ENCODE data around the gene OR51E2. TPM values are rescaled to one million over a fixed set of nuclear protein-coding genes. Genes with fewer than 3 reads are reported as not detected.

The OR51E2 gene
- total RNA-seq, 1 donor from 2014 or later = not detected

DNA sequence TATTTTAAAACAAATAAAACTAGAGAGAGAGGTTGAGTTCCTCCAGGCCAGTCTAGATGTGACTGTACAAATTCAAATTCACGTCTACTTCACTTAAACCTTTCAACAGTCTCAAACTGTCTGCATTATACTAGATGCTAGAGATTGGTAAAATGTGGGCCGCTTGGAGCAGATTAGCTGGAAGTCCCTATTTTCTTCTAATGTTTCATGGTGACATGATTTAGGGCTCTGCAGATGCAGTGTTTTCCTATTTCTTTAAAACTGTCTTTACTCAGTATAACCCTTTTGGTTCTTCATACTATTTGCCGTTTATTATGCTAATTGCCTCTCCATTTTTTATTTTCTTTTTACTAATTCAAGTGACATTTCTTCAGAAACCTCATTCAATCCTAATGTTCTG, 33.5 kb downstream of the OR51E2 start:
- no peak for DNase-seq (ENCODE audit: low spot score)

DNA sequence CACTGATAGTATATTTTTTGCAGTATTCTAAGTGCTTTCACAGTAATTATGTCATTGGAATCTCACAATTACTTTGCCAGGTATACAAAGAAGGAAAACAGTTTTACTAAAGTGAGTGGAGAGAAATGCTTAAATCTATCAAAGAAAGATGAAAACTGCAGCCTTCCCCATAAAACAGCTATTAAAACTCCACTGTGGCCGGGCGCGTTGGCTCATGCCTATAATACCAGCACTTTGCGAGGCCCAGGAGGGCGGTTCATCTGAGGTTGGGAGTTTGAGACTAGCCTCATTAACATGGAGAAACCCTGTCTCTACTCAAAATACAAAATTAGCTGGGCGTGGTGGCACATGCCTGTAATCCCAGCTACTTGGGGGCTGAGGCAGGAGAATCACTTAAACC, 34.8 kb downstream of the OR51E2 start:
- DNase-seq (ENCODE audit: low spot score) = no peak

DNA sequence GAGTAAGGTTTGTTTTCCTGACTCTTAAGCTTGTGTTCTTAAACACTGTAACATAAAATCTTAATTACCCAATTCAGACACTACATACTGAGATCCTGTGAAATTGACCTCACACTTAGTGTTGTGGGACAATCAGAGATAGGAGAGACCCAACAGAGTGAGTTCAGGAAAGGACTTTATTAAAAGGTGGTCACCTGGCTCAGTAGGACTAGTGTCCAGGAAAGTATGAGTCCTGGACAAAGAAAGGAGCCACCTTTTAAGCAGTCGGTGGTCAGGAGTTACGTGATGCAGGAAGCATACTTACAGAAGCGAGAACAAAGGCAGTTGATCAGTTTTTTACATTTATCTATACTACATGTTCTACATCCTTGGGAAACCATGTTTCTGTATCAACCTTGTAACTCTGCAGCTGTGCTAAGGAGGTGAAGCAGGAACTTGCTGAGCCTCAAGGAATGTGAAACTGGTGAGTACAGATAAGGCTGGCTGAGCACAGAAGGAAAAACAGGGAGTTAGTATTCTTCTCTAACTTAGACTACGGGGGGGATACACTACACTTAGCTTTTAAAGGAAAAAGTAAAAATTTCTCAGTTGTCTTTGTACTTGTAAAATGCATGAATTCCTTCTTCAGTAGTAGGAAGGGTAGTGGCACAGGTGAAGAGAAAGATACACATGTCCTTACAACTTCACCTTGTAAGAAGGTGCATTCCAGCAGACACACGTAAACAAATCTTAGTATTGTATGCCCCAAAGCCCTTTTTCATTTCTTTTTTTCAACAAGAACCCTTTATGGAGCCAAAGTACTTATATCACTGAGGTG, 38.8 kb downstream of the OR51E2 start:
- no peak for DNase-seq (ENCODE audit: low spot score)

DNA sequence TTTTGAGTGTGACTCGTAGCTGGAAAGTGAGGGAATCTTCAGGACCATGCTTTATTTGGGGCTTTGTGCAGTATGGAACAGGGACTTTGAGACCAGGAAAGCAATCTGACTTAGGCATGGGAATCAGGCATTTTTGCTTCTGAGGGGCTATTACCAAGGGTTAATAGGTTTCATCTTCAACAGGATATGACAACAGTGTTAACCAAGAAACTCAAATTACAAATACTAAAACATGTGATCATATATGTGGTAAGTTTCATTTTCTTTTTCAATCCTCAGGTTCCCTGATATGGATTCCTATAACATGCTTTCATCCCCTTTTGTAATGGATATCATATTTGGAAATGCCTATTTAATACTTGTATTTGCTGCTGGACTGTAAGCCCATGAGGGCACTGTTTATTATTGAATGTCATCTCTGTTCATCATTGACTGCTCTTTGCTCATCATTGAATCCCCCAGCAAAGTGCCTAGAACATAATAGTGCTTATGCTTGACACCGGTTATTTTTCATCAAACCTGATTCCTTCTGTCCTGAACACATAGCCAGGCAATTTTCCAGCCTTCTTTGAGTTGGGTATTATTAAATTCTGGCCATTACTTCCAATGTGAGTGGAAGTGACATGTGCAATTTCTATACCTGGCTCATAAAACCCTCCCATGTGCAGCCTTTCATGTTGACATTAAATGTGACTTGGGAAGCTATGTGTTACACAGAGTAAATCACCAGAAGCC, 42.9 kb downstream of the OR51E2 start:
- no peak for DNase-seq (ENCODE audit: low spot score)

DNA sequence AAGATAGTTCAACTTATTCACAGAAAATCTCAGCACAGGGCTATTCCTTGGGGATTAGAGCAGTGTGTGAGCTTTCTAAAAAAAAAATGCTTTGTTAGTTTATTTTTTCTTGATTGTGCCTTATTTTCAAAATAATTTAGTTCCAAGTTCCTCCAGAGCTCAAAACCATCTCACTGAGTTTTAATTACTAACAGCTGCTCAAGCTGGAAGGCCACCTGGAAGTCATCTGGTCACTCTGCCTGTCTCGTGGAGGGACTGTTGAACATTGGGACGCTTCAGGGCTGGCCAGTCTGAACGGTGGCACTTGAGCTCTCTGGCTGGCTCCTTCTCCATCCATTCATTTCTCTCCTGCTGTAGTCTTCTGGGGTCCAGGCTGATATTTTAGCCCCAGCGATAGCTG, 49.9 kb downstream of the OR51E2 start:
- DNase-seq (ENCODE audit: low spot score) = no peak

DNA sequence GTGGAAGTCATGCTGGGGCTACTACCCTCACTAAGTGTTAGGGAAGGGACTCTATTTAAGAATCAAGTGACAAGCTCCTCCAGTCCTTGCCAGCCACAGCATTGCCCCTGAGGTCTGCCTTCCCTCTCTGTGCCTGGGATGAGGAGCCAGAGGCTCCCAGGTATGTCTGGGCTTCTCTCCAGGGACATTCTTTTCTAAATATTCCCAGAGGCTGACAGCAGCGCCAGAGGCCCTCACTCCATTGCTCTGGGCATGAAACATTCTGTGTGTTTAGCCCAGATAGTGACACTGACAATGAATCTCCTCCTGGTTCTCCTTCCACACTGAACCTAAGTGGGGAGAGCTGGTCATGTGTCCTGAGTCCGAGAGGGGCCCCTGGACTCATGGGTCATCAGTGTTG, 51.7 kb downstream of the OR51E2 start:
- DNase-seq (ENCODE audit: low spot score) = no peak

DNA sequence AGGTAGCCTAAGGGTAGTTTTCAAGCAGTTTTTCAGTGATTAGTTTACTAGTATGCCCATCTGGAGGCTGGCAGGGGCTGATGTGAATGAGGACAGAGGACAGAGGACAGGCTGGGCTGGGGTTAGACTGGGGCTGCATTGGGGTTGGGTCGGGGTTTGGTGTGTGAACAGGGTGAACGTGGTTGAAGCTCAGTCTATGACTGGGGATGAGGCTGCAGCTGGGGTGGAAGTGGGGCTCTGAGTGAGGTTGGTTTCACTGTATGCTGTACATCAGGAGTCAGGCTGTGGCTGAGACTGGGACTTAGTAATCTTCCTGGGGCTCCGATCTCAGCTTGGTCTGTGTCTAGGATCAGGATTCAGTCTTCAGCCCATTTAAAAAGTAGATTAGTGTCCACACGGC, 53.4 kb downstream of the OR51E2 start:
- no peak for DNase-seq (ENCODE audit: low spot score)

DNA sequence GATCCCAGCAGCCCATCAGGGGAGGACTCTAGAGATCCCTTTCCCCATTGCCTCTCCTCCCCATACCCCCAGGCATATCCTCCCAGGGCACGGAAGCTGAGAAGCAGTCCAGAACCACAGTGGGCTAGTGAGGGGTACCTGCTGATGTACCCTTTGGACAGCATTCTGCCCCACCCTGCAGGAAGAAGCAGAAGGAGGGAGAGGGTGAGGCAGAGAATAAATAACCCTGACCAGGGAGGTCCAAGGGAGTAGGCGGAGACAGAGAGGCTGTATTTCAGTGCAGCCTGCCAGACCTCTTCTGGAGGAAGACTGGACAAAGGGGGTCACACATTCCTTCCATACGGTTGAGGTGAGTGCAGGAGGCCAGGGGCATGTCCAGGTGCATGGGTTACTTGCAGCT, 54.0 kb downstream of the OR51E2 start, which contains the start of gene OR51E1:
TSS of gene OR51E1 (plus strand) at position 301 of the 400 bp plus-strand sequence. CDS start 8,545 bp downstream, outside the sequence.
- no peak for DNase-seq (ENCODE audit: low spot score)

DNA sequence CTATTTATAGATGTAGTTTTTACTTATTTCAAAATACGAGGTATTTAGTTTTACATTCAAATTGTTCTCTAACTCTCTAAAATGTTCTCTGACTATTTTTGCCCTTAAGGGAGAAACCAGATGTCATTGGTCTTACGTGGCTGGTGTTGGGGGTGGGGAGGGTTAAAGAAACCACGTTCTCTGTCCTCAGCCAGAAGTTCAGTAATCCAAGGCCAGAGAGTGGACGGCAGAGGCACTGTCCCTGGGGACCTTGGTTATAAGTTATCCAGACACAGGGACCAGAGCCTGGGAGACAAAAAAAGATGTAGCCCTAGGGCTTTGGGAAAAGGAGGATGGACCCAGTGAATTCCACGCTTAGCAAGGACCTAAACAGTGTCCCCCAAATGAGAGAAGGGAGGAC, 54.6 kb downstream of the OR51E2 start:
- DNase-seq (ENCODE audit: low spot score) = no peak

DNA sequence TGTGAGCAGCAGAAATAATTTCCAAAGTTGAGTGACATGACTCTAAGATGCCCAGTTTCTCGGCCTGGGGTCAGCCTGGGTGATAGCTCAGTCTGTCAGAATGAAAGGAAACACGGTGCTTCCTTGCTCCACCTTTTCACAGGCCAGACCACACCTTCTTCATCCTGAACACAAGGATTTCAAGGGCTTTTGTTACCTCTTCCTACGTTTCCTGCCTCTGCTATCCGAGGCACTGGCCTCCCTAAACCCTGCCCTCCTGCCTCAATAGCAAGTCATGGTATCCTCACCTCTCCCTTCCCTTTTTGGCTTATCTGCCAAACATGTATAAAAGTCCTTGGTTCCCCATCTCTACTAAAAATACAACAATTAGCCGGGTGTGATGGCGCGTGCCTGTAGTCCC, 55.6 kb downstream of the OR51E2 start:
- no peak for DNase-seq (ENCODE audit: low spot score)

DNA sequence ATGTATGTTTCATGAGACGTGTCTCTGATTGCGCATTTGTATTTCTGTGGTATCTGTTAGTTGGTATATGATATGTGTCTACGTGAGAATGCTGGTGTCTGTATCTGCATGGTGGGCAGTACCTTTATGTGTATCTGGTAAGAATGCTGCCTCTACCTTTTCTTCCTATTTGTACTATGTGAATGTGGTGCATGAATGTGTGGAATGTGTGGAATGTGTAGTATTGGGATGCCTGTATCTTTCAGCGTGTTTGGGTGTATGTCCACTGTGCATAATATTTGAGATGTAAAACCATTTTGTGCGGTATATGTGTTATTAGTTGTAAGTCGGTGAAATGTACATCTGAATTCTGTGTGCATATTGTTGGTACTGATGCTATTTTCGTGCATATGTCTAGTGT, 56.2 kb downstream of the OR51E2 start:
- DNase-seq (ENCODE audit: low spot score) = no peak

DNA sequence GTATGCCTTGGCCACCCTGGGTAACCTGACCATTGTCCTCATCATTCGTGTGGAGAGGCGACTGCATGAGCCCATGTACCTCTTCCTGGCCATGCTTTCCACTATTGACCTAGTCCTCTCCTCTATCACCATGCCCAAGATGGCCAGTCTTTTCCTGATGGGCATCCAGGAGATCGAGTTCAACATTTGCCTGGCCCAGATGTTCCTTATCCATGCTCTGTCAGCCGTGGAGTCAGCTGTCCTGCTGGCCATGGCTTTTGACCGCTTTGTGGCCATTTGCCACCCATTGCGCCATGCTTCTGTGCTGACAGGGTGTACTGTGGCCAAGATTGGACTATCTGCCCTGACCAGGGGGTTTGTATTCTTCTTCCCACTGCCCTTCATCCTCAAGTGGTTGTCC, 57.7 kb downstream of the OR51E2 start:
- DNase-seq (ENCODE audit: low spot score) = no peak

DNA sequence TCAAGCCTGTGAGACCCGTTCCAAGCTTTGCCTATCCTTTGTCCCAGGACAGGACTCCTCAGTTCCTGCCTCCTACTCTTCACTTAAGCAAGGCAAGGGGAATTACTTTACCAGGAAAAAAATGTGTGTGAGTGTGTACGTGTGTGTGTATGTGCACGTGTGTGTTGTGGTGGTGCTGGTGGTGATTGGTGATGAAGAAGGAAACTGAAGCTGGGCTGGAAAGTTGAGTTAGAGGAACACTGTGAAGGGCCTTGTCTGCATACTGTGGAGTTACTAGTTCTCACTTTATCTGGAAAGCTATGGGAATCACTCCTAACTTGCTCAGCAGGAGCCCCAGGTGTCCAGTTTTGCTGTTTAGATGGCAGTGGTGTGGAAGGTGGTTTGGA, 60.0 kb downstream of the OR51E2 start:
- DNase-seq (ENCODE audit: low spot score) = no peak

DNA sequence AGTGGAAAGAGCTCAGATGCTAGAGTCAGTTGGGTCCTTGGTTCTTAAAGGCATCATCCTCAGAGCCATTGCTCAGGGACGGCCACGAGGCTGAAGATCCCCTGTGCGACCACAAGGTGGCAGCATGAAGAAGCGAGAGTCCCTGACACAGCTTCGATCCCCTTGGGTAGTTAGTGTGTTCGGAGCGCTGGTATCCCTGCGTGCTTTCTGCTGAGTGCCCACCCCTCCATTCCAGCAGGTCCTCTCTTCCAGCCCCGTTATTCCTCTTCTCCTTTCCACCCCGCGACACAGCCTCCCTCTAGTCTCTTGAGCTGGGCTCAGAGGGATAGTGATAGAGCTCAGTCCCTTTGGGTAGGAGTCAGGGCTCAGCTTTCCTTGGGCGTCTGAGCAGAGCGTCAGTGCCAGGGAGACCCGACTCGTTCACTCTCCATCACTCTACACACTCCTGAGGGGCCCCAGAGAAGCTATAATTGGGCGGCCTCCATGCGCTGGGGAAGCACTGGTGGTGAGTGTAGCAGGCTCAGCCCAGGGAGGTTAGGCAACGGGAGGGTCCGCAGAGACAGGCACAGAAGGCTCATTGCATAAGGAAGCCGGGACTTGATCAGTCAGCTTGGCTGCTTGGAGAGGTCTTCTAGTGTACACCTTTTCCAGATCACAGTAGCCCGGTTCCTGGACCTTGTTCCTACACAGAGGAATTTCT, 60.5 kb downstream of the OR51E2 start, which contains the start of gene OR51D1:
TSS of gene OR51D1 (plus strand) at position 516 of the 700 bp plus-strand sequence. CDS start 2,314 bp downstream, outside the sequence.
- no peak for DNase-seq (ENCODE audit: low spot score)

DNA sequence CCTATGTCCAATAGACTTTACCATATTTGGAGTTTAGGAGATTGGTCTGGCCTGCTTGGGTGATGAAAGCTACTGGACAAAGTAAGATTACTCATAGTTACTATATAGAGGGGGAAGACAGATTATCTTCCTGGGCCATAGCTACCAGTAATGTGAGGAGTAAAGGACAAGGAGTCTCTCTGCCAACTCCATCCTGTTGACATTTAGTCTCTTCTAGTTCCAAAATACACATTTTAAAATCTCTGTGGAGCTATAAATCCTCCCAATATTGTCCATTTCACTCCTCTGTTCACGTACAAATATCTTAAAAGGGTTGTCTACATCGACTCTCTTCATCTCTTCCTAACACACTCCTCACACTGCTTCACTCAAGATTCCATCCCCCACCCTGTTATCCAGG, 61.5 kb downstream of the OR51E2 start:
- no peak for DNase-seq (ENCODE audit: low spot score)

Other genes with a start within 250 kb of the OR51E2 start
- not detected for gene OR52K2, start 248.6 kb downstream of the OR51E2 start, total RNA-seq
- not detected for gene OR52K1, start 215.2 kb downstream of the OR51E2 start, total RNA-seq
- gene OR52M1, start 152.7 kb downstream of the OR51E2 start, total RNA-seq = not detected
- not detected for gene OR52I2, start 116.1 kb downstream of the OR51E2 start, total RNA-seq
- not detected for gene OR52I1, start 103.8 kb downstream of the OR51E2 start, total RNA-seq
- 4.2 TPM for gene TRIM68, start 89.6 kb downstream of the OR51E2 start, total RNA-seq
- gene OR51D1, start 60.4 kb downstream of the OR51E2 start, total RNA-seq = not detected
- gene OR51E1, start 53.9 kb downstream of the OR51E2 start, total RNA-seq = 1.5 TPM
- not detected for gene MMP26, start 6.9 kb upstream of the OR51E2 start, total RNA-seq
- gene OR51F1, start 72.1 kb upstream of the OR51E2 start, total RNA-seq = not detected
- gene OR52R1, start 106.5 kb upstream of the OR51E2 start, total RNA-seq = not detected
- gene OR51F2, start 123.5 kb upstream of the OR51E2 start, total RNA-seq = not detected
- gene OR51S1, start 151.4 kb upstream of the OR51E2 start, total RNA-seq = not detected
- gene OR51T1, start 184.0 kb upstream of the OR51E2 start, total RNA-seq = not detected
- not detected for gene OR51A7, start 205.9 kb upstream of the OR51E2 start, total RNA-seq
- not detected for gene OR51G2, start 221.5 kb upstream of the OR51E2 start, total RNA-seq
- gene OR51G1, start 226.5 kb upstream of the OR51E2 start, total RNA-seq = not detected
- gene OR51A4, start 249.8 kb upstream of the OR51E2 start, total RNA-seq = not detected